SU-DHL-6 (cell line): Measurements from ENCODE around the gene ADAMTS17.

Experiments used
- EZH2phosphoT487 ChIP-seq: fragments of 200-600 bp; sonication (generic), shearing (Covaris generic); conservative IDR thresholded peaks from 2 replicates; pipeline ENCODE4 v1.6.1; 2018; ENCODE audit warnings: mild to moderate bottlenecking, antibody characterized with exemption, low read length, moderate library complexity, mixed read lengths
- TF ChIP-seq, protein P1 (sequence below): fragments of 200-600 bp; sonication (generic); IDR thresholded peaks from one replicate; pipeline ENCODE4 v1.5.1; 2017; ENCODE audit warnings: antibody characterized with exemption, mild to moderate bottlenecking, low read length, moderate library complexity; ENCODE audit not compliant: insufficient read depth, poor library complexity, severe bottlenecking

- TF ChIP-seq, protein P1, sequence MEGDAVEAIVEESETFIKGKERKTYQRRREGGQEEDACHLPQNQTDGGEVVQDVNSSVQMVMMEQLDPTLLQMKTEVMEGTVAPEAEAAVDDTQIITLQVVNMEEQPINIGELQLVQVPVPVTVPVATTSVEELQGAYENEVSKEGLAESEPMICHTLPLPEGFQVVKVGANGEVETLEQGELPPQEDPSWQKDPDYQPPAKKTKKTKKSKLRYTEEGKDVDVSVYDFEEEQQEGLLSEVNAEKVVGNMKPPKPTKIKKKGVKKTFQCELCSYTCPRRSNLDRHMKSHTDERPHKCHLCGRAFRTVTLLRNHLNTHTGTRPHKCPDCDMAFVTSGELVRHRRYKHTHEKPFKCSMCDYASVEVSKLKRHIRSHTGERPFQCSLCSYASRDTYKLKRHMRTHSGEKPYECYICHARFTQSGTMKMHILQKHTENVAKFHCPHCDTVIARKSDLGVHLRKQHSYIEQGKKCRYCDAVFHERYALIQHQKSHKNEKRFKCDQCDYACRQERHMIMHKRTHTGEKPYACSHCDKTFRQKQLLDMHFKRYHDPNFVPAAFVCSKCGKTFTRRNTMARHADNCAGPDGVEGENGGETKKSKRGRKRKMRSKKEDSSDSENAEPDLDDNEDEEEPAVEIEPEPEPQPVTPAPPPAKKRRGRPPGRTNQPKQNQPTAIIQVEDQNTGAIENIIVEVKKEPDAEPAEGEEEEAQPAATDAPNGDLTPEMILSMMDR = no peak
- TF ChIP-seq EZH2phosphoT487 = no peak
Observed at GRCh38 chr15:100373942-100374341, 32.2 kb upstream of the ADAMTS17 start.
